Endothelial cell of umbilical vein (primary cell): ENCODE results near the gene FUT8. TPM values are rescaled to one million over a fixed set of nuclear protein-coding genes. Genes with fewer than 3 reads are reported as not detected.

Experiments
- BruUV-seq: library from RNA; stranded (reverse); fragments of 400-500 nt; replicated peaks from 2 replicates; lab custom pipeline; 2021; lab: Mats Ljungman, UMichigan
- CTCF ChIA-PET: fragments of 300-600, 350-600 bp; sonication (Branson Sonifier 250); formaldehyde crosslinking; loops from one replicate; lab custom pipeline; 2021; ENCODE audit warnings: antibody characterized with exemption, inconsistent platforms; lab: Charles Lee
- POLR2A ChIA-PET: fragments of 300-600, 350-600 bp; sonication (Branson Sonifier 250); formaldehyde crosslinking; loops from one replicate; lab custom pipeline; 2021; ENCODE audit warnings: antibody characterized with exemption, inconsistent platforms; lab: Charles Lee
- DNase-seq: peaks from one replicate; pipeline ENCODE4 v3.0.0-alpha.2; 2011; ENCODE audit warnings: low read depth, low spot score
- FAIRE-seq: peaks from 2 replicates; lab custom pipeline; 2011; peaks lifted over from hg19 to GRCh38; lab: Jason Lieb, UNC
- H2AFZ ChIP-seq: 2 replicates; pipeline ENCODE4 v1.6.0; 2012; ENCODE audit warnings: low read depth, low read length, control low read depth, inconsistent platforms
- H3K27ac ChIP-seq: 2 replicates; pipeline ENCODE4 v1.5.1; 2011; ENCODE audit warnings: low read depth, mild to moderate bottlenecking, control low read depth, low read length, moderate library complexity; ENCODE audit not compliant: insufficient read depth
- H3K27me3 ChIP-seq, 2 experiments: 2 replicates each; pipeline versions ENCODE4 v1.6.0 to v1.6.1; 2011; ENCODE audit warnings: low read length in 2 of 2, mixed read lengths in 1 of 2; ENCODE audit not compliant: control insufficient read depth in 2 of 2, insufficient read depth in 2 of 2
- H3K36me3 ChIP-seq, 2 experiments: 2 replicates in 1 of 2; 3 replicates in 1 of 2; pipeline ENCODE4 v1.5.1; 2011; ENCODE audit warnings: low read length in 2 of 2, mild to moderate bottlenecking in 1 of 2, moderate library complexity in 1 of 2; ENCODE audit not compliant: control insufficient read depth in 2 of 2, insufficient read depth in 2 of 2; ENCODE audit errors: extremely low read depth in 1 of 2
- H3K4me1 ChIP-seq: 3 replicates; pipeline ENCODE4 v1.5.1; 2011; ENCODE audit warnings: mild to moderate bottlenecking, low read length; ENCODE audit not compliant: control insufficient read depth, insufficient read depth; ENCODE audit errors: extremely low read depth
- H3K4me2 ChIP-seq: 2 replicates; pipeline ENCODE4 v1.6.1; 2011; ENCODE audit warnings: low read length, control low read depth, mixed read lengths; ENCODE audit not compliant: insufficient read depth
- H3K4me3 ChIP-seq, 3 experiments: fragments of 200-600 bp in 1 of 3; sonication (generic), shearing (Covaris generic) in 1 of 3; replicated peaks in 1 of 3; 2 replicates each; pipeline ENCODE4 v1.5.1; 2011 to 2016; ENCODE audit warnings: control low read depth in 3 of 3, low read length in 3 of 3, mild to moderate bottlenecking in 2 of 3, inconsistent platforms in 1 of 3, low read depth in 1 of 3, moderate library complexity in 1 of 3; ENCODE audit not compliant: insufficient read depth in 1 of 3
- H3K79me2 ChIP-seq: 2 replicates; pipeline ENCODE4 v1.6.0; 2012; ENCODE audit warnings: low read length, inconsistent platforms; ENCODE audit not compliant: control insufficient read depth, insufficient read depth
- H3K9ac ChIP-seq: replicated peaks from 2 replicates; pipeline ENCODE3; 2011; ENCODE audit warnings: low read length, control low read depth; ENCODE audit not compliant: insufficient read depth; ENCODE audit errors: extremely low read depth
- H3K9me1 ChIP-seq: replicated peaks from 3 replicates; pipeline ENCODE4 v1.6.0; 2011; ENCODE audit warnings: mild to moderate bottlenecking, low read length; ENCODE audit not compliant: control insufficient read depth, insufficient read depth; ENCODE audit errors: extremely low read depth
- H3K9me3 ChIP-seq: replicated peaks from 2 replicates; pipeline ENCODE4 v1.5.1; 2012; ENCODE audit warnings: low read length, inconsistent platforms; ENCODE audit not compliant: control insufficient read depth, insufficient read depth
- H4K20me1 ChIP-seq: replicated peaks from 2 replicates; pipeline ENCODE3; 2011; ENCODE audit warnings: mild to moderate bottlenecking, low read length; ENCODE audit not compliant: control insufficient read depth, insufficient read depth; ENCODE audit errors: extremely low read depth
- EZH2 ChIP-seq: IDR thresholded peaks from 2 replicates; pipeline ENCODE4 v1.6.1; 2012; ENCODE audit warnings: borderline replicate concordance, low read depth, mild to moderate bottlenecking, moderate library complexity, low read length, inconsistent platforms; ENCODE audit not compliant: severe bottlenecking
- GATA2 ChIP-seq: IDR thresholded peaks from 2 replicates; pipeline ENCODE4 v1.7.0; 2011; ENCODE audit warnings: low read depth, mild to moderate bottlenecking, moderate library complexity, mixed read lengths, low read length; ENCODE audit not compliant: insufficient read length, insufficient read depth
- MYC ChIP-seq: IDR thresholded peaks from one replicate; pipeline ENCODE4 v1.6.1; 2011; ENCODE audit warnings: mild to moderate bottlenecking, low read depth, low read length
- POLR2A ChIP-seq: IDR thresholded peaks from 2 replicates; pipeline ENCODE4 v1.6.1; 2012; ENCODE audit warnings: low read depth, mild to moderate bottlenecking, control low read depth, low read length
- dilution Hi-C: fragments of 300-500 bp; cut with MboI; formaldehyde crosslinking; loops from one replicate; pipeline ENCODE4 v1.15.0; 2019; ENCODE audit warnings: low sequenced_read_pairs; ENCODE audit not compliant: extremely low pct_ligation_motif_present
- intact Hi-C: fragments of 100-400 bp; cut with micrococcal nuclease; formaldehyde crosslinking; loops from one replicate; pipeline ENCODE4 v1.10.0; 2022
- polyA plus RNA-seq, 4 experiments: library from polyadenylated mRNA; depleted of rRNA in 3 of 4; stranded (reverse) in 3 of 4; unstranded in 1 of 4; fragments of >200 nt; gene quantifications; 2 replicates each; pipeline versions ENCODE4 v1.2.1 to v1.2.3, GENCODE V29; 2011 to 2012; ENCODE audit warnings: missing spikeins in 1 of 4
- total RNA-seq: library from RNA; stranded (reverse); gene quantifications from 2 replicates; pipeline ENCODE4 v1.2.3, GENCODE V29; 2021

Gene FUT8
- total and polyA plus RNA-seq, 2 donors (not counting 3 experiments of a cell fraction or from before 2014, with no cell fraction given), result 16.7 to 38.8 TPM

- no peak for DNase-seq
- BruUV-seq, result no TSS peak
- CTCF ChIA-PET, result interaction anchor here (0.6 kb wide), 1 partner anchor 21 kb away, joined by 3 read pairs; no protein-coding TSS in a partner anchor
- H3K79me2 ChIP-seq, result peaks cover 22% of the 10 kb centered on the region
- no peaks in the 10 kb centered on the region for H3K9me1 ChIP-seq
- H2AFZ ChIP-seq, result no peak overlapping the region
- POLR2A ChIA-PET, result no interaction called here
- intact Hi-C loops (no loop called here), dilution Hi-C loops (no loop called here)
- no peak overlapping the region for H3K9ac ChIP-seq
- no peaks in the 10 kb centered on the region for H3K4me1 ChIP-seq
- H3K27ac ChIP-seq, result no peak overlapping the region
- TF ChIP-seq GATA2, result no peak
- TF ChIP-seq MYC, result no peak
- H4K20me1 ChIP-seq, result no peaks in the 10 kb centered on the region
- no peak overlapping the region for H3K4me2 ChIP-seq
- no peak overlapping the region for H3K4me3 ChIP-seq
- H3K27me3 ChIP-seq, result no peaks in the 10 kb centered on the region
- no peak for FAIRE-seq
- no peaks in the 10 kb centered on the region for H3K36me3 ChIP-seq
- H3K9me3 ChIP-seq, result no peaks in the 10 kb centered on the region
Observed at GRCh38 chr14:65536781-65537423, 124.4 kb downstream of the FUT8 start.

- TF ChIP-seq POLR2A (no peak), EZH2 (no peak)
- no peak overlapping the region for H3K4me2 ChIP-seq
- peaks cover 4% of the 10 kb centered on the region for H3K79me2 ChIP-seq
- H3K36me3 ChIP-seq, result no peaks in the 10 kb centered on the region
- H3K4me1 ChIP-seq, result no peaks in the 10 kb centered on the region
- no peak overlapping the region for H3K4me3 ChIP-seq
- no peak overlapping the region for H3K9ac ChIP-seq
- DNase-seq, result no peak
- no peak for FAIRE-seq
- no peak overlapping the region for H3K27ac ChIP-seq
- H3K9me3 ChIP-seq, result no peaks in the 10 kb centered on the region
- no TSS peak for BruUV-seq
- CTCF ChIA-PET, result no interaction called here
- no peaks in the 10 kb centered on the region for H3K27me3 ChIP-seq
- H2AFZ ChIP-seq, result no peak overlapping the region
- dilution Hi-C loops, result no loop called here
- no peaks in the 10 kb centered on the region for H3K9me1 ChIP-seq
- no peaks in the 10 kb centered on the region for H4K20me1 ChIP-seq
- intact Hi-C loops, result no loop called here
- POLR2A ChIA-PET, result no interaction called here
Observed at GRCh38 chr14:65548878-65549277, 136.3 kb downstream of the FUT8 start.
